Activated naive CD4-positive, alpha-beta T cell treated with anti-CD3 and anti-CD28 coated beads, Interleukin-2, amount 10 ng/mL, durations not matched to agents 7 days and 5 days (primary cell): ENCODE results near the gene PDZRN3.

Source experiments
- CTCF ChIA-PET: fragments of 350-600 bp; sonication (Branson Sonifier 250); formaldehyde crosslinking; loops from one replicate; lab custom pipeline; 2021; ENCODE audit warnings: antibody characterized with exemption; lab: Charles Lee
- DNase-seq: peaks from one replicate; pipeline ENCODE4 v3.0.0-alpha.2; 2020
- H3K27ac Mint-ChIP-seq: one replicate; pipeline ENCODE4 v1.8.0; 2021; ENCODE audit warnings: mild to moderate bottlenecking, moderate library complexity, mixed read lengths
- H3K27me3 Mint-ChIP-seq: one replicate; pipeline ENCODE4 v1.8.0; 2021; ENCODE audit warnings: mild to moderate bottlenecking, mixed read lengths
- H3K36me3 Mint-ChIP-seq: one replicate; pipeline ENCODE4 v1.8.0; 2021; ENCODE audit warnings: mixed read lengths
- H3K4me1 Mint-ChIP-seq: one replicate; pipeline ENCODE4 v1.8.0; 2021; ENCODE audit warnings: mixed read lengths
- H3K4me3 Mint-ChIP-seq: one replicate; pipeline ENCODE4 v1.8.0; 2021; ENCODE audit warnings: mild to moderate bottlenecking, moderate library complexity, mixed read lengths
- H3K9me3 Mint-ChIP-seq: one replicate; pipeline ENCODE4 v1.8.0; 2021; ENCODE audit warnings: mixed read lengths

The PDZRN3 gene

GRCh38 chr3:73502609-73503583, 121.8 kb downstream of the PDZRN3 start:
- Mint-ChIP-seq H3K4me1 (no peaks in the 10 kb centered on the region), H3K4me3 (no peak overlapping the region), H3K27me3 (peaks cover 4% of the 10 kb centered on the region), H3K9me3 (no peaks in the 10 kb centered on the region), H3K27ac (no peak overlapping the region), H3K36me3 (no peaks in the 10 kb centered on the region)
- CTCF ChIA-PET = interaction anchor here (0.6 to 3.0 kb wide), 12 partner anchors 9 to 606 kb away, joined by 3 to 14 read pairs (median 3); no protein-coding TSS in a partner anchor
- peak; percentile 68 for DNase-seq

GRCh38 chr3:73500321-73500720, 124.4 kb downstream of the PDZRN3 start:
- CTCF ChIA-PET = interaction anchor here (1.4 to 1.5 kb wide), 2 partner anchors 8 to 12 kb away, joined by 3 to 6 read pairs; no protein-coding TSS in a partner anchor
- Mint-ChIP-seq H3K4me3 (no peak overlapping the region), H3K27me3 (peaks cover 4% of the 10 kb centered on the region), H3K4me1 (no peaks in the 10 kb centered on the region), H3K9me3 (no peaks in the 10 kb centered on the region), H3K36me3 (no peaks in the 10 kb centered on the region), H3K27ac (no peak overlapping the region)
- DNase-seq = no peak

- Mint-ChIP-seq H3K9me3 (no peaks in the 10 kb centered on the region), H3K27me3 (peaks cover 4% of the 10 kb centered on the region), H3K4me1 (no peaks in the 10 kb centered on the region), H3K4me3 (no peak overlapping the region), H3K36me3 (no peaks in the 10 kb centered on the region), H3K27ac (no peak overlapping the region)
- CTCF ChIA-PET = interaction anchor here (1.5 kb wide), 1 partner anchor 8 kb away, joined by 6 read pairs; no protein-coding TSS in a partner anchor
- no peak for DNase-seq
These were observed 125.0 kb downstream of the PDZRN3 start for GRCh38 chr3:73499787-73500186.

- H3K27me3 Mint-ChIP-seq = peaks cover 4% of the 10 kb centered on the region
- no peak for DNase-seq
- H3K4me3 Mint-ChIP-seq = no peak overlapping the region
- no peaks in the 10 kb centered on the region for H3K9me3 Mint-ChIP-seq
- H3K4me1 Mint-ChIP-seq = no peaks in the 10 kb centered on the region
- CTCF ChIA-PET = interaction anchor here (1.5 kb wide), 1 partner anchor 9 kb away, joined by 6 read pairs; no protein-coding TSS in a partner anchor
- H3K27ac Mint-ChIP-seq = no peak overlapping the region
- no peaks in the 10 kb centered on the region for H3K36me3 Mint-ChIP-seq
These were observed 125.7 kb downstream of the PDZRN3 start for GRCh38 chr3:73498764-73499622.

- H3K27ac Mint-ChIP-seq = no peak overlapping the region
- peaks cover 4% of the 10 kb centered on the region for H3K27me3 Mint-ChIP-seq
- CTCF ChIA-PET = no interaction called here
- H3K4me3 Mint-ChIP-seq = no peak overlapping the region
- no peaks in the 10 kb centered on the region for H3K4me1 Mint-ChIP-seq
- H3K9me3 Mint-ChIP-seq = no peaks in the 10 kb centered on the region
- H3K36me3 Mint-ChIP-seq = no peaks in the 10 kb centered on the region
- no peak for DNase-seq
These were observed 126.9 kb downstream of the PDZRN3 start for GRCh38 chr3:73497646-73498406.

GRCh38 chr3:73493543-73494308, 131.0 kb downstream of the PDZRN3 start:
- Mint-ChIP-seq H3K9me3 (no peaks in the 10 kb centered on the region), H3K27ac (no peak overlapping the region), H3K27me3 (no peaks in the 10 kb centered on the region), H3K4me3 (no peak overlapping the region), H3K4me1 (no peaks in the 10 kb centered on the region), H3K36me3 (no peaks in the 10 kb centered on the region)
- DNase-seq = no peak
- CTCF ChIA-PET = interaction anchor here (1.4 kb wide), 1 partner anchor 8 kb away, joined by 3 read pairs; no protein-coding TSS in a partner anchor

- Mint-ChIP-seq H3K27ac (no peak overlapping the region), H3K27me3 (peaks cover 4% of the 10 kb centered on the region), H3K9me3 (no peaks in the 10 kb centered on the region), H3K4me1 (no peaks in the 10 kb centered on the region), H3K4me3 (no peak overlapping the region), H3K36me3 (no peaks in the 10 kb centered on the region)
- no peak for DNase-seq
- CTCF ChIA-PET = no interaction called here
These were observed 132.6 kb downstream of the PDZRN3 start for GRCh38 chr3:73492186-73492585.

GRCh38 chr3:73491287-73491662, 133.5 kb downstream of the PDZRN3 start:
- Mint-ChIP-seq H3K4me3 (no peak overlapping the region), H3K4me1 (no peaks in the 10 kb centered on the region), H3K27ac (no peak overlapping the region), H3K9me3 (no peaks in the 10 kb centered on the region), H3K36me3 (no peaks in the 10 kb centered on the region), H3K27me3 (peaks cover 4% of the 10 kb centered on the region)
- DNase-seq = no peak
- CTCF ChIA-PET = no interaction called here

GRCh38 chr3:73490453-73491286, 134.1 kb downstream of the PDZRN3 start:
- Mint-ChIP-seq H3K27me3 (peaks cover 4% of the 10 kb centered on the region), H3K4me1 (no peaks in the 10 kb centered on the region), H3K4me3 (no peak overlapping the region), H3K9me3 (no peaks in the 10 kb centered on the region), H3K27ac (no peak overlapping the region), H3K36me3 (no peaks in the 10 kb centered on the region)
- CTCF ChIA-PET = no interaction called here
- no peak for DNase-seq

GRCh38 chr3:73485877-73486330, 138.8 kb downstream of the PDZRN3 start:
- CTCF ChIA-PET = interaction anchor here (0.6 to 1.1 kb wide), 2 partner anchors 17 to 22 kb away, joined by 3 to 4 read pairs; no protein-coding TSS in a partner anchor
- Mint-ChIP-seq H3K4me3 (no peak overlapping the region), H3K4me1 (no peaks in the 10 kb centered on the region), H3K27me3 (peaks cover 15% of the 10 kb centered on the region), H3K9me3 (no peaks in the 10 kb centered on the region), H3K36me3 (no peaks in the 10 kb centered on the region), H3K27ac (no peak overlapping the region)
- no peak for DNase-seq

- no peak for DNase-seq
- no peaks in the 10 kb centered on the region for H3K36me3 Mint-ChIP-seq
- H3K4me1 Mint-ChIP-seq = no peaks in the 10 kb centered on the region
- no peak overlapping the region for H3K27ac Mint-ChIP-seq
- no peaks in the 10 kb centered on the region for H3K9me3 Mint-ChIP-seq
- CTCF ChIA-PET = no interaction called here
- H3K27me3 Mint-ChIP-seq = peaks cover 15% of the 10 kb centered on the region
- H3K4me3 Mint-ChIP-seq = no peak overlapping the region
These were observed 140.0 kb downstream of the PDZRN3 start for GRCh38 chr3:73484656-73485248.

- H3K27me3 Mint-ChIP-seq = peaks cover 14% of the 10 kb centered on the region
- CTCF ChIA-PET = no interaction called here
- peaks cover 3% of the 10 kb centered on the region for H3K9me3 Mint-ChIP-seq
- no peak for DNase-seq
- no peaks in the 10 kb centered on the region for H3K36me3 Mint-ChIP-seq
- H3K4me1 Mint-ChIP-seq = no peaks in the 10 kb centered on the region
- H3K27ac Mint-ChIP-seq = no peak overlapping the region
- H3K4me3 Mint-ChIP-seq = no peak overlapping the region
These were observed 142.9 kb downstream of the PDZRN3 start for GRCh38 chr3:73481888-73482287.
